B cell (primary cell): ENCODE measurements around the gene LRRC74B. TPM values are rescaled to one million over a fixed set of nuclear protein-coding genes. Genes with fewer than 3 reads are reported as not detected.

Source experiments
- ATAC-seq: fragments of 200-7000 bp; cut with Tn5 transposase; one replicate; pipeline ENCODE4 v1.10.0; 2021; ENCODE audit warnings: low read depth, mild to moderate bottlenecking, moderate number of reproducible peaks, moderate library complexity
- CTCF ChIA-PET: fragments of 350-600 bp; sonication (Branson Sonifier 250); formaldehyde crosslinking; loops from one replicate; lab custom pipeline; 2021; ENCODE audit warnings: antibody characterized with exemption, inconsistent platforms; lab: Charles Lee
- POLR2A ChIA-PET: fragments of 350-600 bp; sonication (Branson Sonifier 250); formaldehyde crosslinking; loops from one replicate; lab custom pipeline; 2021; ENCODE audit warnings: antibody characterized with exemption; lab: Charles Lee
- DNase-seq: peaks from one replicate; pipeline ENCODE4 v3.0.0; 2013
- H2AFZ ChIP-seq: 2 replicates; pipeline ENCODE4 v1.6.1; 2012; ENCODE audit warnings: mild to moderate bottlenecking, low read depth, low read length; ENCODE audit not compliant: insufficient read depth, poor library complexity, severe bottlenecking
- H3K27ac ChIP-seq, 2 donors: 1 replicate in 1 of 2; 2 replicates in 1 of 2; pipeline ENCODE4 v1.5.1; 2012 to 2013; ENCODE audit warnings: low read length in 2 of 2, mild to moderate bottlenecking in 2 of 2, moderate library complexity in 1 of 2
- H3K27me3 ChIP-seq, 4 experiments: fragments of 200-600 bp in 1 of 4; sonication (generic) in 1 of 4; replicated peaks in 1 of 4; 1 replicate in 2 of 4; 2 replicates in 2 of 4; pipeline versions ENCODE4 v1.6.1 to v1.7.0; 2013 to 2016; ENCODE audit warnings: low read length in 3 of 4, mild to moderate bottlenecking in 2 of 4, mixed read lengths in 1 of 4, moderate library complexity in 1 of 4; ENCODE audit not compliant: insufficient read depth in 4 of 4, control insufficient read depth in 3 of 4; ENCODE audit errors: control extremely low read depth in 1 of 4
- H3K36me3 ChIP-seq, 2 experiments: replicated peaks in 1 of 2; 1 replicate in 1 of 2; 2 replicates in 1 of 2; pipeline versions ENCODE4 v1.6.1 to v1.7.1; 2013; ENCODE audit warnings: low read length in 1 of 2; ENCODE audit not compliant: insufficient read depth in 2 of 2, control insufficient read depth in 1 of 2; ENCODE audit errors: control extremely low read depth in 1 of 2, extremely low read depth in 1 of 2
- H3K4me1 ChIP-seq, 2 donors: fragments of 200-600 bp in 1 of 2; sonication (generic) in 1 of 2; 1 replicate in 1 of 2; 2 replicates in 1 of 2; pipeline versions ENCODE4 v1.5.1 to v1.6.1; 2013 to 2017; ENCODE audit warnings: low read length in 2 of 2; ENCODE audit not compliant: control insufficient read depth in 2 of 2, insufficient read depth in 2 of 2
- H3K4me2 ChIP-seq: replicated peaks from 2 replicates; pipeline ENCODE3; 2012; ENCODE audit warnings: mild to moderate bottlenecking, low read depth, low read length; ENCODE audit not compliant: poor library complexity, severe bottlenecking
- H3K4me3 ChIP-seq, 5 experiments: fragments of 200-600 bp in 1 of 5; sonication (generic) in 1 of 5; 1 replicate in 3 of 5; 2 replicates in 2 of 5; pipeline versions ENCODE4 v1.5.1 to v1.7.0; 2011 to 2016; ENCODE audit warnings: low read length in 4 of 5, mild to moderate bottlenecking in 4 of 5, low read depth in 2 of 5, control low read depth in 1 of 5, moderate library complexity in 1 of 5; ENCODE audit not compliant: insufficient read depth in 1 of 5; ENCODE audit errors: control extremely low read depth in 1 of 5, extremely low read depth in 1 of 5
- H3K79me2 ChIP-seq: fragments of 200-600 bp; sonication (generic); one replicate; pipeline ENCODE4 v1.6.0; 2016; ENCODE audit warnings: low read length; ENCODE audit not compliant: control insufficient read depth, insufficient read depth
- H3K9ac ChIP-seq: fragments of 200-600 bp; sonication (generic); 2 replicates; pipeline ENCODE4 v1.6.1; 2017; ENCODE audit warnings: mild to moderate bottlenecking, low read length, moderate library complexity
- H3K9me3 ChIP-seq, 3 donors: one replicate each; pipeline versions ENCODE4 v1.6.1 to v1.7.1; 2013; ENCODE audit warnings: low read length in 2 of 3; ENCODE audit not compliant: control insufficient read depth in 2 of 3, insufficient read depth in 1 of 3; ENCODE audit errors: control extremely low read depth in 1 of 3
- H4K20me1 ChIP-seq: 2 replicates; pipeline ENCODE4 v1.6.0; 2012; ENCODE audit warnings: mild to moderate bottlenecking, low read length; ENCODE audit not compliant: insufficient read depth, control insufficient read depth, poor library complexity, severe bottlenecking
- H3K27ac Mint-ChIP-seq: one replicate; pipeline ENCODE4 v1.8.0; 2021; ENCODE audit warnings: mixed read lengths
- H3K27me3 Mint-ChIP-seq: one replicate; pipeline ENCODE4 v1.8.0; 2021; ENCODE audit warnings: mixed read lengths
- H3K4me1 Mint-ChIP-seq: one replicate; pipeline ENCODE4 v1.8.0; 2021; ENCODE audit warnings: mixed read lengths
- H3K4me3 Mint-ChIP-seq: one replicate; pipeline ENCODE4 v1.8.0; 2021; ENCODE audit warnings: mixed read lengths
- H3K9me3 Mint-ChIP-seq: one replicate; pipeline ENCODE4 v1.8.0; 2022; ENCODE audit warnings: mixed read lengths; ENCODE audit not compliant: insufficient read depth
- EZH2 ChIP-seq: IDR thresholded peaks from 2 replicates; pipeline ENCODE4 v1.6.1; 2012; ENCODE audit warnings: borderline replicate concordance, low read depth, mild to moderate bottlenecking, moderate library complexity, low read length; ENCODE audit not compliant: insufficient read depth, poor library complexity, severe bottlenecking
- WGBS: methylation state at CpG from one replicate; pipeline ENCODE4 v1.1.5; 2013; ENCODE audit warnings: missing lambda C conversion rate; ENCODE audit not compliant: insufficient coverage; 5-methylcytosine and 5-hydroxymethylcytosine counted together
- intact Hi-C: fragments of 100-400 bp; cut with micrococcal nuclease; formaldehyde crosslinking; loops from one replicate; pipeline ENCODE4 v1.10.0; 2022
- polyA plus RNA-seq: library from polyadenylated mRNA; depleted of rRNA; stranded (reverse); fragments of >200 nt; gene quantifications from 2 replicates; pipeline ENCODE4 v1.2.3, GENCODE V29; 2012
- total RNA-seq, 2 donors: library from RNA; stranded (reverse); fragments of 120-200 nt in 1 of 2; gene quantifications; 1 replicate in 1 of 2; 2 replicates in 1 of 2; pipeline versions ENCODE4 v1.2.3 to v1.2.4, GENCODE V29; 2013 to 2022
- TF ChIP-seq, protein P1 (sequence below): fragments of 200-600 bp; IDR thresholded peaks from one replicate; pipeline ENCODE4 v1.8.0; 2022; ENCODE audit warnings: antibody characterized with exemption, mild to moderate bottlenecking

LRRC74B gene
- total and polyA plus RNA-seq, 2 donors (not counting 1 experiment from before 2014, with no cell fraction given): 0.01 to 0.17 TPM

DNA sequence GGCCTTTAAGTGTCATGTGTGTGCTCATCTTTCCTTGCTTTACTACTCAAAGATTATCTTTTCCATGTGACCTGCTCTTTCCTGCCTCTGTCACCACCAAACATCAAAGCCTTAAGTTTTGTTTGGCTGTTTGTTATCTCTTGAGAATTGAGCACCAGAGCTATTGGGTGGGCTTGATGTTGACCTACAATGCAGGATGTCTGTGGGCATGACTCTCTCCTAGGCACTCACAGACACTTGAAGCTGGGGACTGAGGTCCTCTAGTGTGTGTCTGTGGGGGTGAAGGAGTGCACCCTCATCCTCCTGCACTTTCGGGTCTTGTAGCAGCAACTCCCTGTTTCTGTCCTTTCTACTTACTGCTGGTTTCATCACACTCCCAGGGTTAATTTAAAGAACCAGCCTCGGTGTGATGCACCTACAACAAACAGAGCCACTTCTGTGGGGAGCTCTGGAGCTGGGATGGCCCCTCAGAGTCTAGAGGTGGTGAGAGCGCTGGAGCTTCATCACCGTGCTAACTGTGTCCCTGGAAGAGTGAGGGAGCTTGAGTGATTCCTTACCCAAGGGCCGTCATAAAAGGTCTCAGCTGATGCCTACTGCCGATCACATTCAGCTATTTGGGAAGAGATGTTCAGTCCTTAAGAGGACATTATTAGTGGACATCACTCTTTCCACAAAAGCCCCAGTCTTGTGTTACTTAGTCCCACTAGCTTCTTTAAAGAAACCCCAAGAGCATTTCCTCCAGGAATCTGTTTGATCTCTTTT lies 56.3 kb downstream of the LRRC74B start:
- Histone ChIP-seq H3K4me3 (no peak overlapping the region), H3K4me1 (peaks cover 5 to 7% of the 10 kb centered on the region in 2 donors), H3K9me3 (no peaks in the 10 kb centered on the region), H3K79me2 (no peaks in the 10 kb centered on the region), H4K20me1 (no peaks in the 10 kb centered on the region), H3K4me2 (no peak overlapping the region), H2AFZ (peak overlapping the region; percentile 72), H3K27me3 (peaks cover 0 to 6% (median 3%) of the 10 kb centered on the region in 4 experiments), H3K36me3 (no peaks in the 10 kb centered on the region), H3K27ac (no peak overlapping the region), H3K9ac (no peak overlapping the region)
- Mint-ChIP-seq H3K27me3 (peaks cover 42% of the 10 kb centered on the region), H3K4me3 (no peak overlapping the region), H3K4me1 (peaks cover 7% of the 10 kb centered on the region), H3K9me3 (no peaks in the 10 kb centered on the region), H3K27ac (no peak overlapping the region)
- ChIA-PET CTCF (interaction anchor here (0.7 to 1.4 kb wide), 6 partner anchors 9 to 545 kb away, joined by 3 to 4 read pairs (median 3); no protein-coding TSS in a partner anchor), POLR2A (no interaction called here)
- ATAC-seq: no peak
- intact Hi-C loops: no loop called here
- no peak for TF ChIP-seq EZH2
- TF ChIP-seq, protein P1, sequence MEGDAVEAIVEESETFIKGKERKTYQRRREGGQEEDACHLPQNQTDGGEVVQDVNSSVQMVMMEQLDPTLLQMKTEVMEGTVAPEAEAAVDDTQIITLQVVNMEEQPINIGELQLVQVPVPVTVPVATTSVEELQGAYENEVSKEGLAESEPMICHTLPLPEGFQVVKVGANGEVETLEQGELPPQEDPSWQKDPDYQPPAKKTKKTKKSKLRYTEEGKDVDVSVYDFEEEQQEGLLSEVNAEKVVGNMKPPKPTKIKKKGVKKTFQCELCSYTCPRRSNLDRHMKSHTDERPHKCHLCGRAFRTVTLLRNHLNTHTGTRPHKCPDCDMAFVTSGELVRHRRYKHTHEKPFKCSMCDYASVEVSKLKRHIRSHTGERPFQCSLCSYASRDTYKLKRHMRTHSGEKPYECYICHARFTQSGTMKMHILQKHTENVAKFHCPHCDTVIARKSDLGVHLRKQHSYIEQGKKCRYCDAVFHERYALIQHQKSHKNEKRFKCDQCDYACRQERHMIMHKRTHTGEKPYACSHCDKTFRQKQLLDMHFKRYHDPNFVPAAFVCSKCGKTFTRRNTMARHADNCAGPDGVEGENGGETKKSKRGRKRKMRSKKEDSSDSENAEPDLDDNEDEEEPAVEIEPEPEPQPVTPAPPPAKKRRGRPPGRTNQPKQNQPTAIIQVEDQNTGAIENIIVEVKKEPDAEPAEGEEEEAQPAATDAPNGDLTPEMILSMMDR: no peak
- WGBS: 93% methylated on average over 3 of the region's 6 CpGs
- no peak for DNase-seq

DNA sequence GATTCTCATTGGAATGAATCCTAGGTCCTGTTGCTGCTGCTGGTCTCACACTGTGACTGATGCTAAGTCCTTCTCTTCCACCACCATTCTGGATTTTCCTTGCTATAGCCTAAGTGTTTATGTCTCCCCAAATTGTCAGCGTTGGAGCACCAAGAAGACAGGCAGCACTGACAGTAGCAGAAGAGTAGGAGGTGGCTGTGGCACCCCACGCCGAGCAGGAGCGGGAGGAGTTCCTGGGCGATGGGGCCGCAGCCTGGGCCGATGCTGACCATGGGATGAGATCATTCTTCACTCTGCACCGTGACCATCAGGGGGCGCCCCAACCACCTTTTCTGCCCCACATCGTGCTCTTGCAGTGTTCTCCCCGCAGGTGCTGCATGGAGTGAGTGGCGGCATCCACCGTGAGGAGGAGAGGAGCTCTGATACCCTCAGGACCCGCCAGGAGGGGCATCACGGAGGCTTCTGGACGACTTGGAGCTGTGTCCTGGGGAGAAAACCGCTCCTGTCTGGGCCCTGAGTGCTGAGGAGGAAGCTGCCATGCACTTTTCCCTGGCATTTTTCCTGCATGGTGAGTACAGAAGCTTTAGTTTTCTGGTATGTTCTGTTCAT lies 57.0 kb downstream of the LRRC74B start:
- Histone ChIP-seq H3K79me2 (no peaks in the 10 kb centered on the region), H3K4me3 (no peak overlapping the region), H3K4me2 (peak overlapping the region; percentile 36), H3K4me1 (peaks cover 5 to 7% of the 10 kb centered on the region in 2 donors), H3K27me3 (peaks cover 0 to 6% (median 5%) of the 10 kb centered on the region in 4 experiments), H3K27ac (no peak overlapping the region), H3K36me3 (no peaks in the 10 kb centered on the region), H3K9me3 (no peaks in the 10 kb centered on the region), H4K20me1 (no peaks in the 10 kb centered on the region), H3K9ac (no peak overlapping the region), H2AFZ (peak overlapping the region; percentile 72)
- Mint-ChIP-seq H3K4me1 (peaks cover 7% of the 10 kb centered on the region), H3K4me3 (no peak overlapping the region), H3K27me3 (peaks cover 45% of the 10 kb centered on the region), H3K27ac (no peak overlapping the region), H3K9me3 (no peaks in the 10 kb centered on the region)
- peak; percentile 75 for DNase-seq
- intact Hi-C loops: no loop called here
- ATAC-seq: peak; percentile 75
- ChIA-PET CTCF (interaction anchor here (0.8 to 1.7 kb wide), 8 partner anchors 10 to 544 kb away, joined by 3 to 7 read pairs (median 3); no protein-coding TSS in a partner anchor), POLR2A (no interaction called here)
- 5% methylated on average over 16 of the region's 17 CpGs for WGBS
- TF ChIP-seq EZH2: no peak
- TF ChIP-seq, protein P1: peak; percentile 80
